HG02798 (cell line): ENCODE measurements around the gene TLDC2.
A peak's percentile ranks its signal among the peaks of the same experiment; 100 is the strongest.
"Not testable (repeated sequence)": the region's sequence is repeated elsewhere in the genome, so short reads cannot be mapped to it uniquely, and the experiment has no call there.

Experiments
- ATAC-seq: cut with Tn5 transposase; IDR thresholded peaks from one replicate; pipeline ENCODE4 v1.9.1; 2021; ENCODE audit warnings: mild to moderate bottlenecking; ENCODE audit not compliant: unreplicated experiment, poor library complexity

The TLDC2 gene

GRCh38 chr20:36866681-36867495 is 9.1 kb upstream of the TLDC2 start:
- no peak for ATAC-seq

GRCh38 chr20:36871640-36872570 is 4.0 kb upstream of the TLDC2 start:
- ATAC-seq, result no peak

GRCh38 chr20:36872852-36873251 is 3.1 kb upstream of the TLDC2 start:
- no peak for ATAC-seq

GRCh38 chr20:36873498-36874189 is 2.3 kb upstream of the TLDC2 start:
- no peak for ATAC-seq

- ATAC-seq, result not testable (repeated sequence)
Measured at GRCh38 chr20:36875093-36875492, 845 bp upstream of the TLDC2 start.

- ATAC-seq, result no peak
Measured at GRCh38 chr20:36876473-36876833, 515 bp downstream of the TLDC2 start.

GRCh38 chr20:36878941-36879340 is 3.0 kb downstream of the TLDC2 start:
- ATAC-seq, result no peak

- ATAC-seq, result no peak
Measured at GRCh38 chr20:36880741-36881250, 4.9 kb downstream of the TLDC2 start.

- no peak for ATAC-seq
Measured at GRCh38 chr20:36881331-36881730, 5.4 kb downstream of the TLDC2 start.

- ATAC-seq, result no peak
Measured at GRCh38 chr20:36881888-36882287, 6.0 kb downstream of the TLDC2 start.

- no peak for ATAC-seq
Measured at GRCh38 chr20:36883977-36884535, 8.1 kb downstream of the TLDC2 start.

- ATAC-seq, result no peak
Measured at GRCh38 chr20:36885356-36885755, 9.4 kb downstream of the TLDC2 start.

- ATAC-seq, result peak; percentile 76
Measured at GRCh38 chr20:36886859-36887751, 11.2 kb downstream of the TLDC2 start.

- ATAC-seq, result no peak
Measured at GRCh38 chr20:36887752-36888090, 11.8 kb downstream of the TLDC2 start.

- ATAC-seq, result no peak
Measured at GRCh38 chr20:36888880-36889516, 13.1 kb downstream of the TLDC2 start.

- ATAC-seq, result no peak
Measured at GRCh38 chr20:36890586-36890985, 14.6 kb downstream of the TLDC2 start.

- ATAC-seq, result no peak
Measured at GRCh38 chr20:36891211-36891610, 15.3 kb downstream of the TLDC2 start.

GRCh38 chr20:36893801-36894200 is 17.9 kb downstream of the TLDC2 start:
- no peak for ATAC-seq

GRCh38 chr20:36895036-36895435 is 19.1 kb downstream of the TLDC2 start:
- ATAC-seq, result no peak
